Body of pancreas (tissue), 4 donors: Measurements from ENCODE around the gene GRIN2D. TPM values are rescaled to one million over a fixed set of nuclear protein-coding genes. Genes with fewer than 3 reads are reported as not detected.

ENCODE experiments used
- ATAC-seq: fragments of 150-250 bp; one replicate; pipeline ENCODE4 v1.9.1; 2016
- DNase-seq, 4 donors: peaks; one replicate each; pipeline ENCODE4 v3.0.0-alpha.2; 2019
- H3K27ac ChIP-seq, 4 donors: fragments of 200-600 bp; sonication (generic); 1 replicate in 3 of 4; 2 replicates in 1 of 4; pipeline versions ENCODE4 v1.5.1 to v1.6.1; 2016 to 2019; ENCODE audit warnings: mild to moderate bottlenecking in 1 of 4, mixed read lengths in 1 of 4, moderate library complexity in 1 of 4
- H3K27me3 ChIP-seq, 2 donors: fragments of 200-600 bp; sonication (generic); one replicate each; pipeline ENCODE4 v1.6.0; 2016; ENCODE audit warnings: mild to moderate bottlenecking in 1 of 2
- H3K36me3 ChIP-seq, 2 donors: fragments of 200-600 bp; sonication (generic); replicated peaks in 1 of 2; 2 replicates each; pipeline ENCODE4 v1.5.1; 2016; ENCODE audit warnings: low read depth in 2 of 2; ENCODE audit not compliant: insufficient read depth in 1 of 2
- H3K4me1 ChIP-seq: fragments of 200-600 bp; sonication (generic); one replicate; pipeline ENCODE4 v1.6.0; 2016
- H3K4me3 ChIP-seq, 2 donors: fragments of 200-600 bp; sonication (generic); 1 replicate in 1 of 2; 2 replicates in 1 of 2; pipeline ENCODE4 v1.5.1; 2016 to 2019
- H3K9me3 ChIP-seq, 3 donors: fragments of 200-600 bp; sonication (generic); 1 replicate in 2 of 3; 2 replicates in 1 of 3; pipeline ENCODE4 v1.5.1; 2016
- POLR2A ChIP-seq, 3 donors: fragments of 450-650 bp; IDR thresholded peaks; one replicate each; pipeline ENCODE4 v1.6.1; 2016; ENCODE audit warnings: antibody characterized with exemption in 3 of 3, mild to moderate bottlenecking in 2 of 3
- WGBS, 2 donors: methylation state at CpG; one replicate each; pipeline ENCODE4 v1.1.5; 2017; 5-methylcytosine and 5-hydroxymethylcytosine counted together
- intact Hi-C: fragments of 100-400 bp; cut with DNase I; formaldehyde crosslinking; loops from one replicate; pipeline ENCODE4 v1.15.1; 2023
- total RNA-seq, 2 donors: library from RNA; depleted of rRNA; stranded (reverse); fragments of >200 nt; gene quantifications; one replicate each; pipeline ENCODE4 v1.1.0, GENCODE V29; 2016
- TF ChIP-seq, protein P1 (sequence below), 7 experiments: fragments of 450-650 bp in 4 of 7; fragments of 200-600 bp in 3 of 7; sonication (generic) in 3 of 7; IDR thresholded peaks; one replicate each; pipeline ENCODE4 v1.5.1; 2016 to 2019; ENCODE audit warnings: antibody characterized with exemption in 7 of 7

The GRIN2D gene
- total RNA-seq, 2 donors from 2014 or later = 0.26 to 2.0 TPM

DNA sequence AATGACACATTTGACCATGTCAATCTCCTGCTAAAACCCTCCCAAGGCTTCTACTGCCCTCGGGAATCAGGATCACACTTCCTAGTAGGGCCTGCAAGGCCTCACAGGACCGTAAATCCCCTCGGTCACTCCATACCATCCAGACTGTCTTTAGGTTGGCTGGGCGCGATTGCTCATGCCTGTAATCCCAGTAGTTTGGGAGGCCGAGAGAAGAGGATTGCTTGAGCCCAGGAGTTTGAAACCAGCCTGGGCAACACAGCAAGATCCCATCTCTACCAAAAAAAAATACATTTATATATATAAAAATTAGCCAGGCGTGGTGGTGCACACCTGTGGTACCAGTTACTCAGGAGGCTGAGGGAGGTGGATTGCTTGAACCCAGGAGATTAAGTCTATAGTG, 44.7 kb upstream of the GRIN2D start:
- H3K4me3 ChIP-seq = no peak overlapping the region
- H3K36me3 ChIP-seq = no peaks in the 10 kb centered on the region
- H3K27me3 ChIP-seq = no peaks in the 10 kb centered on the region
- no peaks in the 10 kb centered on the region for H3K4me1 ChIP-seq
- TF ChIP-seq, protein P1, sequence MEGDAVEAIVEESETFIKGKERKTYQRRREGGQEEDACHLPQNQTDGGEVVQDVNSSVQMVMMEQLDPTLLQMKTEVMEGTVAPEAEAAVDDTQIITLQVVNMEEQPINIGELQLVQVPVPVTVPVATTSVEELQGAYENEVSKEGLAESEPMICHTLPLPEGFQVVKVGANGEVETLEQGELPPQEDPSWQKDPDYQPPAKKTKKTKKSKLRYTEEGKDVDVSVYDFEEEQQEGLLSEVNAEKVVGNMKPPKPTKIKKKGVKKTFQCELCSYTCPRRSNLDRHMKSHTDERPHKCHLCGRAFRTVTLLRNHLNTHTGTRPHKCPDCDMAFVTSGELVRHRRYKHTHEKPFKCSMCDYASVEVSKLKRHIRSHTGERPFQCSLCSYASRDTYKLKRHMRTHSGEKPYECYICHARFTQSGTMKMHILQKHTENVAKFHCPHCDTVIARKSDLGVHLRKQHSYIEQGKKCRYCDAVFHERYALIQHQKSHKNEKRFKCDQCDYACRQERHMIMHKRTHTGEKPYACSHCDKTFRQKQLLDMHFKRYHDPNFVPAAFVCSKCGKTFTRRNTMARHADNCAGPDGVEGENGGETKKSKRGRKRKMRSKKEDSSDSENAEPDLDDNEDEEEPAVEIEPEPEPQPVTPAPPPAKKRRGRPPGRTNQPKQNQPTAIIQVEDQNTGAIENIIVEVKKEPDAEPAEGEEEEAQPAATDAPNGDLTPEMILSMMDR (IDR thresholded peaks at IDR 0.05) = no peak
- no peak for TF ChIP-seq POLR2A (IDR thresholded peaks at IDR 0.05)
- WGBS, 2 donors = 85 to 92% methylated on average over 4 to 7 of the region's 7 CpGs
- H3K9me3 ChIP-seq = no peaks in the 10 kb centered on the region
- no peak for ATAC-seq
- intact Hi-C loops = no loop called here
- peak overlapping the region; percentile 1 to 67 (median 40) for H3K27ac ChIP-seq
- no peak for DNase-seq

DNA sequence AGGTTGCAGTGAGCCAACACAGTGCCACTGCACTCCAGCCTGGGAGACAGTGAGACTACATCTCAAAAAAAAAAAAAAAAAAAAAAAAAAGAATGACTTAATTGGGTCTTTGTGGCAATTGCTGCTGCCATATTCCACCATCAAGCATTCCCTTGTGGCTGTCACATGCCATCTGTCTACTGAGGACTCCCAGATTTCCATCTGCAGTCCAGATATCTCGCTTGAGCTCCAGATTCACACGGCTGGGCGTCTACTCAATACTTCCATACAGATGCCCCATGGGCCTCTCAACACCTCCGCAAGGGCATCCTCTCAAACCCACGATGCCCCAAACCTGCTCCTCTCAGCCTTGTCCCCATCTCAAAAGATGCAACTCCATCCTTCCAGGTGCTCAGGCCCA, 42.6 kb upstream of the GRIN2D start:
- intact Hi-C loops = no loop called here
- ATAC-seq (no peak), DNase-seq (no peak)
- no peaks in the 10 kb centered on the region for H3K9me3 ChIP-seq
- H3K4me1 ChIP-seq = no peaks in the 10 kb centered on the region
- H3K27ac ChIP-seq = no peak overlapping the region
- no peaks in the 10 kb centered on the region for H3K36me3 ChIP-seq
- TF ChIP-seq, protein P1 (IDR thresholded peaks at IDR 0.05) = no peak
- no peak for TF ChIP-seq POLR2A (IDR thresholded peaks at IDR 0.05)
- H3K4me3 ChIP-seq = no peak overlapping the region
- no peaks in the 10 kb centered on the region for H3K27me3 ChIP-seq
- 92 to 96% methylated on average over 5 of the region's 5 CpGs for WGBS, 2 donors

DNA sequence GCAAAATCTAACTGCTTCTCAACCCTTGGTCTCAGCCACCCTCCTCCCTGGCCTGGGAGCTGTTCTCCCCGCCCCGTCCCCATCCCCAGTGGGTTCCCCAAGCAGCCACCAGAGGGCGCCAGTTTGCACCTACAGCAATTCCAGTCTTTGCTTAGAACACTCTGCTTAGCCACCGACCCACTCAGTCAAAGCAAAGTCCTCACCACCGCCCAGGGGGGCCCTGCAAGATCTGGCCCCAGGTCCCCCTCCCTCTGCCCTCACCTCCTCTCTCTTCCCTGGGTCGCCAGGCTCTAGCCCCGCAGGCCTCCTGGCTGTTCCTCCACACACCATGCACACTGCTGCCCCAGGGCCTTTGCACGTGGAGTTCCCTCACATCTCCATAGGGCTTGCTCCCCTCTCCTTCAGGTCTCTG, 42.1 kb upstream of the GRIN2D start:
- peak; percentile 68 to 81 (median 75) for DNase-seq
- Histone ChIP-seq H3K4me1 (no peaks in the 10 kb centered on the region), H3K4me3 (no peak overlapping the region), H3K27ac (no peak overlapping the region), H3K9me3 (no peaks in the 10 kb centered on the region), H3K36me3 (no peaks in the 10 kb centered on the region), H3K27me3 (no peaks in the 10 kb centered on the region)
- TF ChIP-seq, protein P1 (IDR thresholded peaks at IDR 0.05) = peak; percentile 59 to 80 (median 69)
- TF ChIP-seq POLR2A (IDR thresholded peaks at IDR 0.05) = no peak
- 42 to 46% methylated on average over 8 of the region's 8 CpGs for WGBS, 2 donors
- peak; percentile 64 for ATAC-seq
- intact Hi-C loops = no loop called here

DNA sequence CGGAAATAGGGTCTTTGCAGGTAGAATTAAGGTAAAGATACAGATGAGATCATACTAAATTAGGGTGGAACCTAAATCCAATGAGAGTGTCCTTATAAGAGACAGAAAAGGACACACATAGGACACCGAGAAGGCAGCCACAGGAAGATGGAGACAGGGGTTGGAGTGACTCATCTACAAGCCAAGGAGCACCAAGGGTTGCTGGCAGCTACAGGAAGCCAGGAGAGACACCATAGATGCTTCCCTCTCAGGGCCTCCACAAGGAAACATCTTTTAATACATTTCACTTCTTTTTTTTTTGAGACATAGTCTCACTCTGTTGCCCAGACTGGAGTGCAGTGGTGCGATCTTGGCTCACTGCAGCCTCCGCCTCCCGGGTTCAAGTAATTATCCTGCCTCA, 39.8 kb upstream of the GRIN2D start:
- 85 to 88% methylated on average over 5 of the region's 5 CpGs for WGBS, 2 donors

More for the DNA sequence above, 39.8 kb upstream of the GRIN2D start:
- no peaks in the 10 kb centered on the region for H3K27me3 ChIP-seq
- no peak for DNase-seq
- H3K4me1 ChIP-seq = no peaks in the 10 kb centered on the region
- H3K36me3 ChIP-seq = no peaks in the 10 kb centered on the region
- no peak for TF ChIP-seq POLR2A (IDR thresholded peaks at IDR 0.05)
- TF ChIP-seq, protein P1 (IDR thresholded peaks at IDR 0.05) = no peak
- ATAC-seq = no peak
- H3K4me3 ChIP-seq = no peak overlapping the region
- intact Hi-C loops = no loop called here
- H3K9me3 ChIP-seq = no peaks in the 10 kb centered on the region
- no peak overlapping the region for H3K27ac ChIP-seq
